HEK293 (cell line): ENCODE measurements around the gene FUBP1.

Experiments used
- CTCF ChIP-seq: fragments of 450-650 bp; formaldehyde crosslinking; IDR thresholded peaks from 2 replicates; pipeline ENCODE4 v1.5.1; 2016; ENCODE audit warnings: missing biosample characterization, missing genetic modification characterization
- GLIS1 ChIP-seq: fragments of 450-650 bp; formaldehyde crosslinking; IDR thresholded peaks from 2 replicates; pipeline ENCODE4 v1.5.1; 2016; ENCODE audit warnings: missing biosample characterization, missing genetic modification characterization
- PRDM2 ChIP-seq: fragments of 450-650 bp; formaldehyde crosslinking; IDR thresholded peaks from 2 replicates; pipeline ENCODE4 v1.5.1; 2016; ENCODE audit warnings: missing biosample characterization, missing genetic modification characterization, borderline replicate concordance
- SALL2 ChIP-seq: fragments of 450-650 bp; formaldehyde crosslinking; IDR thresholded peaks from 2 replicates; pipeline ENCODE4 v1.5.0; 2017; ENCODE audit warnings: missing biosample characterization, mild to moderate bottlenecking, missing genetic modification characterization, borderline replicate concordance
- YY1 ChIP-seq: fragments of 450-650 bp; formaldehyde crosslinking; IDR thresholded peaks from 2 replicates; pipeline ENCODE4 v1.5.1; 2018; ENCODE audit warnings: missing biosample characterization, missing genetic modification characterization
- ZBTB11 ChIP-seq: fragments of 450-650 bp; formaldehyde crosslinking; conservative IDR thresholded peaks from 2 replicates; pipeline ENCODE4 v1.5.1; 2016; ENCODE audit warnings: low read depth, missing biosample characterization, missing genetic modification characterization
- ZNF112 ChIP-seq: fragments of 450-650 bp; formaldehyde crosslinking; IDR thresholded peaks from 2 replicates; pipeline ENCODE4 v1.5.0; 2017; ENCODE audit warnings: missing biosample characterization, missing genetic modification characterization
- ZNF202 ChIP-seq: fragments of 450-650 bp; formaldehyde crosslinking; IDR thresholded peaks from 2 replicates; pipeline ENCODE4 v1.5.1; 2016; ENCODE audit warnings: missing biosample characterization, missing genetic modification characterization, borderline replicate concordance
- ZNF280D ChIP-seq: fragments of 450-650 bp; formaldehyde crosslinking; IDR thresholded peaks from 2 replicates; pipeline ENCODE4 v1.5.1; 2016; ENCODE audit warnings: missing biosample characterization, missing genetic modification characterization
- ZSCAN18 ChIP-seq: fragments of 450-650 bp; formaldehyde crosslinking; IDR thresholded peaks from 2 replicates; pipeline ENCODE4 v1.5.1; 2016; ENCODE audit warnings: missing biosample characterization, missing genetic modification characterization

GRCh38 chr1:77975386-77975785 lies 3.5 kb downstream of the FUBP1 start:
- TF ChIP-seq CTCF (tag by site-specific recombination) (no peak), YY1 (no peak), SALL2 (tag by site-specific recombination) (no peak), ZSCAN18 (no peak), ZNF112 (tag by site-specific recombination) (no peak), PRDM2 (tag by site-specific recombination) (no peak), ZNF202 (no peak), ZNF280D (no peak), GLIS1 (tag by site-specific recombination) (no peak), ZBTB11 (tag by site-specific recombination) (no peak)
